ENCODE results near the gene TMCO1.
"Not testable (repeated sequence)": the region's sequence is repeated elsewhere in the genome, so short reads cannot be mapped to it uniquely, and the experiment has no call there.

The TMCO1 gene

DNA sequence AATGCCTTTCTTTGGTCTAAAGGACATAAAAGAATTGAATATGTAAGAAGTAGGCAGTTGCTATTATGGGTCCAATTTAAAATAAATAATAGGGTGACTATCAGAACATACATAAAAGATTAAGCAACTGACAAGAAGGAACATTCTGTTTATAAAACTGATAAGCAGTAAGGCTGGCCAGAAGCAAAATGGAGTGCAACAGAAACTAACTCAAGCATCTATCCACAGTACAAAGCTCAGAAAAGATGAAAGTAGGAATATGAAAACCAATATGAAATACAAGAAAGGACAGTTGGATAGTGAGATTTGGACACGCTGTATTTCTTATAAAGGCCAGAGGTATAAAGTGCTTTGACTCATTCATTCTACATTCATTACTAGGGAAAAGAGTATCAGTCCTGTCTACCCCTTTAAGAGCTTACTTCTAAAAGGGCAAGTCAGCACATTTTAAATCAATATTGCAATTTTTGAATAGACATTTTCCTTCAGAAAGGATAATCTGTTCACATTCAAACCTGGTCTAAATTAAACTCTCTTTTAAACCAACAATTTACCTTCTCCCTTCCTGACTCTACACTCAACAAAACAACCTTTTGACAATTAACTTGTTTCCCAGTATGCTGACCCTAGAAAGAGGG is 84.7 kb downstream of the TMCO1 start:
- DNase-seq, result no peak

DNA sequence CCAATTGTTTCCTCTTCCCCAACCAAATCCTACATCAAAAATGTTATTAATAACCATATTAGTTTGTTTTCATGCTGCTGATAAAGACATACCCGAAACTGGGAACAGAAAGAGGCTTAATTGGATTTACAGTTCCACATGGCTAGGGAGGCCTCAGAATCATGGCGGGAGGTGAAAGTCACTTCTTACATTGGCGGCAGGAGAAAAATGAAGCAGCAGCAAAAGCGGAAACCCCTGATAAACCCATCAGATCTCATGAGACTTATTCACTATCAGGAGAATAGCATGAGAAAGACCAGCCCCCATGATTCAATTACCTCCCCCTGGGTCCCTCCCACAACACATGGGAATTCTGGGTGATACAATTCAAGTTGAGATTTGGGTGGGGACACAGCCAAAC is 87.9 kb downstream of the TMCO1 start:
- not testable (repeated sequence) for DNase-seq

DNA sequence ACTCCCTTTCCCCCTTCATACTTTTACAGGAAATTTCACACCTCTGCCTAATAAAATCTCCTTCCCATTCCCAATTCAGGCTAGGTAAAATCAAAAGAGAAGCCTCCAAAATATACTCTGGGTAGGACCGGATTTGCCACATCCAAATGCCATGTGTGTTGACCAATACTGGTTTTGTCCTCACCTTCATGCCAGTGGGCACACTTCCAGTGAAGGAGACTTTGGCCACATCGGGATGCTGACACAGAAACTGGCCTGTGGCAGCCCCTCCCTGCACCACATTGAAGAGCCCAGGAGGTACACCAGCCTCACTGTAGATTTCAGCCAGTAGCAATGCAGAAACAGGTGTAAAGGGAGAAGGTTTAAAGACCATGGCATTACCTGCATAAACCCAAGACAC is 88.4 kb downstream of the TMCO1 start:
- no peak for DNase-seq

DNA sequence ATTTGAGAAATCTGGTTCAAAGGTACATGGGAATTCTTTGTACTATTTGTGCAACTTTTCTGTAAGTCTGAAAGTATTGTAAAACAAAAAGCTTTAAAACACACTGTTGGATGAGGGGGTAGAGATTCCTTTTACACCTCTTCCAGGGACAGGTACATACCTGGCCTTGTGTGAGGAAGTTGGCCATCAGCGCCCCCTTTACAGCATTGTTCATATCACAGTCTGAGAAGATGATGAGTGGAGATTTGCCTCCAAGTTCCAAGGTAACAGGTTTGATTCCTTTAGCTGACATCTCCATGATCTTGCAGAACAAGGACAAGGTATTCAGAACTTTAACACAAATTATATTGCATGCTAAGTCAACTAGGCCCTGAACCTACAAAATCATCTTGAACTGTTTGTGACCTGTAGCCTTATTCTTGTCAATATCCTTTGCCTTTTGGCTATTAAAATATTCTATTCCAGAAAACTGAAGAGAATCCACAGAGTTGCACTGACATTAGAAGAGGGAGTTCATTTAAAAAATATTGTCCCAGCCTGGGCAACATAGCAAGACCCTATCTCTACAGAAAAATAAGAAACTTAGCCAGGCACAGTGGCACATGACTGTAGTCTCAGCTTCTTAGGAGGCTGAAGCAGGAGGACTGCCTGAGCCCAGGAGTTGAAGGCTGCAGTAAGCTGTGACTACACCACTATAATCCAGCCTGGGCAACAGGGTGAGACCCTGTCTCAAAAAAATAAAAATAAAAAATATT is 89.2 kb downstream of the TMCO1 start:
- DNase-seq, result no peak

DNA sequence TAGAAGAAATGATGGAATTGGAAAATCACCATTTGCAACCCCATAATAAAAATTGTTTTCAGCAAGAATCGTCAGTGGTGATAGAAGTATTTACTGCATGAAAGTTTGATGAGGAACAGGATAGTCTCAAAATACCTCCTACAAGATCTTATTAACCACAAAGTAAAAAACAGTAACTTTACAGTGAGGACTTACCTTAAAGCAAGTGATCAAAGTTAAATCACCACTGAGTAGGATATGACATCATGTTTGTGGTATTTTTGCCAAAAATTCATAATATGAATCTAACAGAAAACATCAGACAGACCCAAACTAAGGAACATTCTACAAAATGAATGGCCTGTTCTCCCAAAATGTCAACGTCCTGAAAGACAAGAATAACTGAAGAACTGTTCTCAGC is 90.2 kb downstream of the TMCO1 start:
- DNase-seq, result no peak

All from right forelimb (tissue), 1 donor.